Dermis microvascular lymphatic vessel endothelial cell (primary cell): ENCODE measurements around the gene MTFR2. TPM values are rescaled to one million over a fixed set of nuclear protein-coding genes. Genes with fewer than 3 reads are reported as not detected.

ENCODE experiments used
- DNase-seq, 2 donors: peaks; one replicate each; pipeline versions ENCODE4 v3.0.0 to v3.0.0-alpha.2; 2010; ENCODE audit warnings: low read depth in 2 of 2
- total RNA-seq: library from RNA; depleted of rRNA; stranded (reverse); fragments of >200 nt; gene quantifications from 2 replicates; pipeline ENCODE4 v1.2.1, GENCODE V29; 2014

Gene MTFR2
- total RNA-seq: 0.76 and 1.5 TPM in 2 replicates

DNA sequence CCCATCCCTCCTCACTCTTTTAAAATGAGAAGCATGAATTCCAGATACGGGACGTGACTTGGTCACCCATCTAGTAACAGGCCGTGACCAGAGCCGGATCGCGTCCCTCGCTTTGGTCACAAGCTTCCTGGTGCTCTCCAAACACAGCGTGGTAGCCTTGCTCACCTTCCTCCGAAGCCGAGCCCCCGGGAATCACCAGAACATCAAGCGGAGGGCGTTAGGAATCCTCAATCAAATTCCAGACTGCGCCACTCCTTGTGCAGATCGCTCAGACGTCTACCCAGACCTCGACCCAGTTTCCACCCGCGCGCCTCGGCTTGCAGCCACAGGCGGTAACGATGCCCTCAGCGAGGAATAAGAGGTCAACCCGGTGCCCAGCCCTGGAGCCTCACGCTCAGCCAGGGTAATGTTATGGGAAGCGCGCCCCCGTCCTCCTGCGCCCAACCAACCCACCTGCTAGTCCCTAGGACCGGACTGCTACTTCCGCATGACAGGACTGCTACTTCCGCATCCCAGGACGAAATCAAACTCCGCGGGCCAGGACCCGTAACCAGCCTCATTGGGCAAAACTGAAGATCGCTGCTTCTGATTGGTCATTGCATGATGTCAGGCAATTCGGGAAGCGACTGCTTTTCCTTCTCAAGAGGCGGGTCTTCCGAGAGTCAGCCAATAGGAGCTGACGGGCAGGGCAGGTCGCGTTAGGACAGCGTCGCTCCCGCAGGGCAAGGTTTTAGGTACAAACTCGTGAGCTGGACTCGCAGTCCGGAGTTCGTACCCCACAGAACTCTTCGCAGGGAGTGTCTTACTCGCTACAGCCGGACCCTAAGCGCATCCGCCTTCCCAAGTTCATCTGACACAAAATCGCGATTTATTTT is at the start of gene MTFR2:
TSS of gene MTFR2 (minus strand) at position 501 of the 875 bp plus-strand sequence. CDS start 1,212 bp downstream, outside the sequence.
- DNase-seq: peak; percentile 99

GRCh38 chr6:136294621-136295020 is 44.5 kb upstream of the MTFR2 start:
- no peak for DNase-seq

- DNase-seq: peak; percentile 88 to 95
Observed at GRCh38 chr6:136290410-136291010, 40.4 kb upstream of the MTFR2 start.

GRCh38 chr6:136289579-136290409 is 39.7 kb upstream of the MTFR2 start, which contains the start of gene BCLAF1:
Gene BCLAF1 (minus strand): TSS chr6:136289846. CDS start chr6:136279866, 9,980 bp downstream.
- DNase-seq: peak; percentile 98 to 99

- DNase-seq: peak; percentile 79 to 93
Observed at GRCh38 chr6:136289327-136289578, 39.1 kb upstream of the MTFR2 start.

DNA sequence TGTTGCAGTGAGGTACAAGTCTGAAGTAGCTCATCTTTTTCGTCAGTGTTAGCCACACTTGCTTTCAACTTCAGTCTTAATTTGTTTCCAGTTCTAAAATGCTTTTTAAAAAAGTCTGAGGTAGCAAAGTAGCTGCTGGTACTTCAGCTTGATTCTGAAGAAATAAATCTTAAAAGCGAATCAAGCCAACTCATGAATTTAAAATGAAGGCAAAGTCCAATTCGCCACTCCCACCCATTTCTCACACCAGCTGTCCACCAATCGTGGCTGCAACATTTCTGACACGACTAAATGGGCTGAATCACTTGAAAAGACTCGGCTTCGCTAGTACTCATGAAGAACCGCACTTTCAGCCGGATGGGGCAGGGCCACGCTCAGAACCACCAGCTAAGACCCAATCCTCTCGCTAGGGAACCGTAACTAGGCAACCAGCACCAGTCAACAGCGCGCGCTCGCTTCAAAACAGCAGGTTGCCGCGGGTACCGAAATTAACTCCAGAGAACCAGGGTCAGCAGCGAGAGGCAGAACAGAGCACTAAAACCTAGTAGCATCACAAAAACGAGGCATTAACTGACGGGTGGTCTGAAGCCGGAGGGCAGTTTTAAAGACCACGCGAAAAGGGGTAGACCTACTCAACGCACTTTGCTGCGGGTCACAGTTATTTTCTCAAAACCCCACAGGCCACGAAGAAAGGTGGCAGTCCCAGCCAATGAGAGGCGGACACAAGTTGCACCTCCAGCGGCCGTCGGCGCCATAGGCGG is 38.6 kb upstream of the MTFR2 start:
- DNase-seq: peak; percentile 93 to 97

DNA sequence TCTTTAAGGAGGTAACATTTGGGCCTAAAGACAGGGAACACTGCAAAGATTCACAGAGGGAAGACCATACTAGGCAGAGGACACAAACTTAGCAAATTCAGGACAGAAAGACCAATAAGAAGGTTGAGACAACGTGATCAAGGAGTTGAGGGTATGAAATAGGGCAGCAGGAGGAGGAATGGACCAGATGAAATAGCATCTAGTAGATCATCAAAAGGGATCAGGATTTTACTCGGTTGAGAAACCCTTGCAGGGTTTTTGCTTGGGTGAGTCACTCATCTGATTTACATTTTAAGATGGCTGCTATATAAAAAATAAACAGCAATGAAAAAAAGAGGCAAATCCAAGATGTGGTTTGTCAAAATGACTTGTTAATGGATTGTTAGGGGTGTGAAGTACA is 34.8 kb upstream of the MTFR2 start:
- no peak for DNase-seq

GRCh38 chr6:136282906-136283305 is 32.8 kb upstream of the MTFR2 start:
- no peak for DNase-seq

- DNase-seq: no peak
Observed at GRCh38 chr6:136280032-136280609, 30.0 kb upstream of the MTFR2 start.

DNA sequence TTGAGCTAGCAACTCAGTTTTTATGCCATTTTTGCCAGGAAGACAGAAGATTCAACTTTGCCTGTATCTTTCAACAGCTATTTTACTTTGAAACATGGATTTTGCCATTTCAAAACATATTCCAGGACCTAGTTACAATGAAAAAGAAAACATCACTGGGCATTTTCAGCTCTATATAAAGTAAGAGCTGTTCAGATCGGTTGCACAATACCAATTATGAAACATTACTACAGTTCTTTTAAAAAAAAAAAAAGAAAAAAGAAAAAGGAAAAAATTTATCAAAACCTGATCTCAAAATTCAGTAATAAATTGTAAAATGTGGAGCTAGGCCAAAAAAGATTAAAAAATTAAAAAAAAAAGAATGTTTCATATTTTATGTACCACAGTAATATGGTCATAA is 24.0 kb upstream of the MTFR2 start:
- no peak for DNase-seq

- DNase-seq: no peak
Observed at GRCh38 chr6:136265101-136265500, 15.0 kb upstream of the MTFR2 start.

GRCh38 chr6:136262940-136263339 is 12.8 kb upstream of the MTFR2 start:
- DNase-seq: no peak

GRCh38 chr6:136254851-136255466 is 4.8 kb upstream of the MTFR2 start:
- DNase-seq: no peak

GRCh38 chr6:136253734-136254133 is 3.6 kb upstream of the MTFR2 start:
- no peak for DNase-seq

- DNase-seq: no peak
Observed at GRCh38 chr6:136252441-136252840, 2.3 kb upstream of the MTFR2 start.

GRCh38 chr6:136251394-136251793 is 1.3 kb upstream of the MTFR2 start:
- DNase-seq: no peak

- no peak for DNase-seq
Observed at GRCh38 chr6:136250686-136251008, 536 bp upstream of the MTFR2 start.

GRCh38 chr6:136249336-136249735 is 775 bp downstream of the MTFR2 start:
- no peak for DNase-seq

- peak in 1 of 2 donors; percentile 24 for DNase-seq
Observed at GRCh38 chr6:136244061-136244616, 6.0 kb downstream of the MTFR2 start.
